Bladder microvascular endothelial cell (primary cell): ENCODE measurements around the gene SAP30BP. TPM values are rescaled to one million over a fixed set of nuclear protein-coding genes. Genes with fewer than 3 reads are reported as not detected.

Source experiments
- total RNA-seq: library from RNA; depleted of rRNA; stranded (reverse); fragments of >200 nt; gene quantifications from 2 replicates; pipeline ENCODE4 v1.2.3, GENCODE V29; 2014

Gene SAP30BP
- 63.3 and 68.3 TPM in 2 replicates for total RNA-seq

GRCh38 chr17:75666959-75667790 lies at the start of gene SAP30BP, which contains the start of gene RECQL5:
TSS of gene SAP30BP (plus strand) at chr17:75667338. CDS start at chr17:75667373, 35 bp downstream.
TSS of gene RECQL5 (minus strand) at chr17:75667154. CDS start at chr17:75666557, 597 bp downstream.

DNA sequence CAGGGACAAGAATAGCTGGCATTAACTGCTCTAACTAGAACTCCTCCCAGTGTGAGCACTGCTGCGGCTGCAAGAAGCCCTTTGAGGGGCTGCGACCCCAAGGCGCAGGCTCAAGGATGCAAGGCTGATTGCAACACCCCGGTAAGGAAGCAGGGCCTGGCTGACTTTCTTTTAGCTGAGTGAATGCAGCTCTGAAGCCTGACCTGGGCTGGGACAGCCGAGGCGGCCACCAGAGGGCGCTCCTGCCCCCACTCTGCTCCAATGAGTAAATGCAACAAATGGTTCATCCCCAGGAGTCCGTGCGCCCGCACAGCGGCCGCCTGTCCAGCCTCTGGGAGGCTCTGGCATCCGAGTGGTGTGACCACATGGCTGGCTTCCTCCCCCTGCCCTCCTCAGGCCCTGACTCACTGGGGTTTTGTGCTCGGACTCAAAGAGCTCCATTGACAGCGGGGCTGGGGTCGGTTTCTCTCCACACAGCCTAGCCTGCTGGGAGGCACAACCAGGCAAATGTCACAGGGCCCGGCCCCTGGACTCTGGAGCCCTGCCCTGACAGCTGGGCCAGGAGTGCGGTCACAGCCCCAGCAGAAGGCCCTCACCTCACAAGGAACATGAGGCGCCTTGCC lies 34.2 kb upstream of the SAP30BP start, which contains the start of gene SMIM5:
Gene SMIM5 (plus strand): TSS at position 572 of the 623 bp plus-strand sequence. CDS start 6,768 bp downstream, outside the sequence.

GRCh38 chr17:75720656-75721462 lies 53.7 kb downstream of the SAP30BP start, which contains the start of gene ITGB4:
TSS of gene ITGB4 (plus strand) at chr17:75721459. CDS start at chr17:75724704, 3,245 bp downstream.

Other genes starting within 250 kb of the SAP30BP start
- 15.1 and 42.0 TPM in 2 replicates for gene TMEM94, start 210.7 kb upstream of the SAP30BP start, total RNA-seq
- gene CASKIN2, start 151.8 kb upstream of the SAP30BP start, total RNA-seq = 11.2 and 25.2 TPM in 2 replicates
- 11.3 and 12.1 TPM in 2 replicates for gene TSEN54, start 150.8 kb upstream of the SAP30BP start, total RNA-seq
- 4.2 and 21.5 TPM in 2 replicates for gene LLGL2, start 141.6 kb upstream of the SAP30BP start, total RNA-seq
- gene MYO15B, start 79.5 kb upstream of the SAP30BP start, total RNA-seq = 6.0 and 36.5 TPM in 2 replicates
- gene SMIM5, start 33.9 kb upstream of the SAP30BP start, total RNA-seq = not detected in 2 replicates
- 7.1 and 23.6 TPM in 2 replicates for gene RECQL5, start 184 bp upstream of the SAP30BP start, total RNA-seq
- gene ITGB4, start 54.1 kb downstream of the SAP30BP start, total RNA-seq = 8.6 and 22.9 TPM in 2 replicates
- 57.1 and 85.5 TPM in 2 replicates for gene GALK1, start 97.9 kb downstream of the SAP30BP start, total RNA-seq
- gene UNK, start 117.5 kb downstream of the SAP30BP start, total RNA-seq = 6.8 and 22.8 TPM in 2 replicates
- 0.97 and 4.7 TPM in 2 replicates for gene UNC13D, start 177.1 kb downstream of the SAP30BP start, total RNA-seq
- gene WBP2, start 188.0 kb downstream of the SAP30BP start, total RNA-seq = 13.8 and 44.6 TPM in 2 replicates
- 65.4 and 91.7 TPM in 2 replicates for gene TRIM47, start 211.2 kb downstream of the SAP30BP start, total RNA-seq
- gene TRIM65, start 229.6 kb downstream of the SAP30BP start, total RNA-seq = 20.1 and 23.0 TPM in 2 replicates
- gene MRPL38, start 237.5 kb downstream of the SAP30BP start, total RNA-seq = 27.4 and 33.4 TPM in 2 replicates